Activated CD4-positive, CD25-positive, alpha-beta regulatory T cell treated with anti-CD3 and anti-CD28 coated beads, Interleukin-2, amount 50 U/mL, for 72 hours (primary cell): Measurements from ENCODE around the gene SOWAHC.
"Not testable (repeated sequence)": the region's sequence is repeated elsewhere in the genome, so short reads cannot be mapped to it uniquely, and the experiment has no call there.

Experiments
- DNase-seq: peaks from one replicate; pipeline ENCODE4 v3.0.0; 2021

Gene SOWAHC

GRCh38 chr2:109615637-109616144, 1.5 kb downstream of the SOWAHC start:
- no peak for DNase-seq

GRCh38 chr2:109616184-109616583, 2.0 kb downstream of the SOWAHC start:
- DNase-seq: no peak

DNA sequence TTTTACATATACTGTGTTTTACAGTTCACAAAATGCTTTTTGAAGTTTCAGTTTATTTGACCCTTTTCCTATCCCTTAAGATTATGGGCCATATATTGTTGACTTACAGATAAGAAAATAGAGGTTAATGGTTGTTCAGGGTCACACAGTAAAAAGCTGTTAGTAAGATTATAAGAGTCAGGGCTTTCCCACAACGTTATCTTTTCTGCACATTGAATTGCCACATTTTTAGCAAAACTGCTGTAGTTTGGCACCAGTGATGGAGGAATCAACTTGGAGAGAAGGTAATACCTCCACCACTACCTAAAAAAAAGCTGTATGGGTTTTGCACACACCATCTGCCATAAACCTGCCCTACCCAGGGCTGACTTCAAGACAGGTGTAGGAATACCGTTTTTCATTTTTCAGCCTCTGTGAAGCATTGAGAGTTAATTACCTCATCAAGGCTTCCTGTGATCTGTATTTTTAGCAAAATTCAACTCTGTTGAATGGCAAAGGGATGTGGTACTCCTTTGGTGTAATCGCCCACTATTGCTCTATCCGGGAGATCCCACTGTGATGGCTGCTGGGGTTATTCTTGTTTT, 5.0 kb downstream of the SOWAHC start:
- DNase-seq: no peak

DNA sequence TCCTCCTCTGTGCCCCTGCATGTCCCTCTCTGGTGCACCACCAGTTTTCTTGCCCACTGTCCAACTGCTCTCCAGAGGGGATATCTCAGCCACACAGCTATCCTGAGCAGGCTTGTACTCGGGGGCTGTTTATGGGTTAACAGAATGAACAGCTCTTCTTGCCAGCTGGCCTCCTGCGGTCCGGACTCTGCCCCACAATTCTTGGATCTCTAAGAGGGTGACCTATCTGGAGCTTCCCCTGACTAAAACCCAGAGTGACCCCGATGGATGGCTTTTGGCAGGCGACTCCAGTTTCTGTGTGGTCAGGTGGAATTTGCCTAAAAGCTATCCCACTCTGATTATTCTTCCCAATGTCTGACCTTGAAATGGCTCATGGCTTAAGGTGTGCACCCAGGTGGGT, 9.1 kb downstream of the SOWAHC start:
- no peak for DNase-seq

GRCh38 chr2:109623923-109624322, 9.8 kb downstream of the SOWAHC start:
- DNase-seq: no peak

DNA sequence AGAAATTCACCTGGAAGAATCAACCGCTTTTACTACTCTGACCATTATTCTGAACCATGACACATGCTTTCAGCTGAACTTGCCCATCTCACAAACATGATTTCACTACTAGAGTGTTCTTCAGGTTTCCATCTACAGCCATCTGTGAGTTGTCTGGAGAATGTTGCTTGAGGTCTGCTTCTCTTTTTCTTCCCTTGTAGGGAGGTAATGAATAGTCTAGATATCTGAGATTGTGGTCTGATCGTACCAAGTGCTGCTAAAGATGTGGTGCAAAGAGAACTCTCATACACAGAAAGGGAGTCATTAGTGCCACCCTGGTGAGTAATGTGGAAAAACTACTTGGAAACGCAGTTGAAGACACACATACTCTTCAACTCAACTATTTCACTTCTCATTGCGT, 10.2 kb downstream of the SOWAHC start:
- DNase-seq: no peak

DNA sequence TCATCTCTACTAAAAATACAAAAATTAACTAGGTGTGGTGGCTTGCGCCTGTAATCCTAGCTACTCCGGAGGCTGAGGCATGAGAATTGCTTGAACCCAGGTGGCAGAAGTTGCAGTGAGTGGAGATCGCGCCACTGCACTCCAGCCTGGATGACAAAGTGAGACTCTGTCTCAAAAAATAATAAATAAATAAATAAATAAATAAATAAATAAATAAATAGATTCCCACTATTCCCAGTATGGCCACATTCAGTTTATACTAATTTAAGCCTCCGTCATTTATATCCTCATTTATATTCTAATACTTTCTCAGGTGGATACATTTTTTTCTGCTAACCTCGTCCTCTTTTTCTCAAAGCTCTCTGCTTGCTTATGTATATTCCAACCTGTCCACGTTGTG, 14.2 kb downstream of the SOWAHC start:
- not testable (repeated sequence) for DNase-seq

- no peak for DNase-seq
These were observed 15.7 kb downstream of the SOWAHC start for GRCh38 chr2:109629867-109630266.

DNA sequence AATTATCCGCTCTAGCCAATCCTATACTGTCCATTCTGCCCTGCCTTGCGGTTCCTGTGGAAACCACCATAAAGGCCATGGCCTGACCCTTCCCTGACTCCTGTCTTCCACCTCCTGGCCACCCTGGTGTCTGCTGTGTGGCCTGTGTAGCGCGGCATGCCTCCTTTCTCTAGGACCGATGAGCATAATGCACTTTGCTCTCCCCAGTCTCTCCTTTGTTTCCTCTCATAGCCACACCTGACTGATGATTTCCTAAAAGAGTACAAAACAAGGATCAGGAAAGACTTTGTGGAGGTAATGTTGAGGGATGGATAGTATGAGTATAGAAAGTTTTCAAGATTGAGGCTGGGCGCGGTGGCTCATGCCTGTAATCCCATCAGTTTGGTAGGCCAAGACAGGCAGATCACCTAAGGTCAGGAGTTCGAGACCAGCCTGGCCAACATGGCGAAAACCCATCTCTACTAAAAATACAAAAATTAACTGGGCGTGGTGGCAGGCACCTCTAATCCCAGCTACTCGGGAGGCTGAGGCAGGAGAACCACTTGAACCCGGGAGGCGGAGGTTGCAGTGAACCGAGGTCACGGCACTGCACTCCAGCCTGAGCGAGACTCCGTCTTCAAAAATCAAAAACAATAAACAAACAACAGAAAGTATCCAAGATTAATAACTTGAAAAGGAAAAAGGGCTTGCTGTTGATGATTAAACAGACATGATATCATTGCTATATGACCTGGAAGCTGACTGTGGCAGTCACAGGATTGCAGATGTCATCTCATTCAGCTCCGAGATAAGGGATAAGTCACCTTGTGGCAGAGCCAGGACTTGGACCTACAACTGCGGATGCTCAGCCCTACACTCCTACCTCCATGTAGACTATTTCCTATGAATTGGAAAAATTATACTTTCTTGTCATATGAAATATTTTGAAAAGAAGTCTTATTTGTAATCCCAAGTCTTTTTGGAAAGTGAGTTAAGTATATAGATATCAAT, 16.6 kb downstream of the SOWAHC start:
- DNase-seq: no peak

- no peak for DNase-seq
These were observed 17.6 kb downstream of the SOWAHC start for GRCh38 chr2:109631741-109632140.

DNA sequence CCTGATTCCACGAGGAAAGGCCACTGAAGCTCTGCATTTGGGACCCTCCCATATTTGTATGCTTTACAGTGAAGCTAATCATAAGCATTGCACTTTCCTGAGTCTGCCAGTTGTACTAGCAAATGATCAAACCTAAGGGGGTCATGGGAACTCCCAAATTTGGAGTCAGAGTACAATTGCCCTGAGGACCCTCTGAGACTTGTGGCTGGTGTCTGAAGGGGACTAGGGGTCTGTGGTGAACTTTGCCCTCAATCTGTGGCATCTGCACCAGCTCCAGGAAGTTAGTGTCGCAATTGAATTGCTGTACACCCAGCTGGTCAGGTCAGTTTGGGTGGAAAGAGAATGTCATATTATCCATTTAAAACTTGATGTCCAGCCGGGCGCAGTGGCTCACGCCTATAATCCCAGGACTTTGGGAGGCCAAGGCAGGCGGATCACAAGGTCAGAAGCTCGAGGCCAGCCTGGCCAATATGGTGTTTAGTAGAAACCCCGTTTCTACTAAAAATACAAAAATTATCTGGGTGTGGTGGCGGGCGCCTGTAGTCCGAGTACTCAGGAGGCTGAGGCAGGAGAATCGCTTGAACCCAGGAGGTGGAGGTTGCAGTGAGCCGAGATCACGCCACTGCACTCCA, 18.1 kb downstream of the SOWAHC start:
- DNase-seq: no peak

DNA sequence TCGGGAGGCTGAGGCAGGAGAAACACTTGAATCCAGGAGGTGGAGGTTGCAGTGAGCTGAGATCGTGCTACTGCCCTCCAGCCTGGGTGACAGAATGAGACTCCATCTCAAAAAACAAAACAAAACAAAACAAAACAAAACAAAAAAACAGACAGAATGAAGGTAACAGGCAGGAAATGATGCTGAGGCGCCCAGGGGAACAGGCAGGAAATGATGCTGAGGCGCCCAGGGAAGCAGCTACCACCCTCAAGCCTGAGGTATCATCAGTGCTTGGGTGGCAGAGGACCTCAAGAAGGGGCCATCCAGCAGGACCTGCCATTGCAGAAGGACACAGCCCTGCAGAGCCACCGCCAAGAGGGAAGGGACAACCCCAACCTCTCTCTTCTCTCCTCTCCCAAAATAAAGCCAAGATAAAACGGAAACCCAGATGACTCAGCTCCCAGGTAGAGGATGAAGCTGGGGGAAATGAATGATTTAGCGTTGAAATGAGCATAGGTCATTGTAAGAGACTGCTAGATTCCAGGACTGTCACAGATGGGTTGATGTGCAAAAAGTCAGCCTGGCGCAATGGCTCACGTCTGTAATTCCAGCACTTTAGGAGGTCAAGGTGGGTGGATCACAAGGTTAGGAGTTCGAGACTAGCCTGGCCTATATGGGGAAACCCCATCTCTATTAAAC, 19.3 kb downstream of the SOWAHC start:
- DNase-seq: no peak

DNA sequence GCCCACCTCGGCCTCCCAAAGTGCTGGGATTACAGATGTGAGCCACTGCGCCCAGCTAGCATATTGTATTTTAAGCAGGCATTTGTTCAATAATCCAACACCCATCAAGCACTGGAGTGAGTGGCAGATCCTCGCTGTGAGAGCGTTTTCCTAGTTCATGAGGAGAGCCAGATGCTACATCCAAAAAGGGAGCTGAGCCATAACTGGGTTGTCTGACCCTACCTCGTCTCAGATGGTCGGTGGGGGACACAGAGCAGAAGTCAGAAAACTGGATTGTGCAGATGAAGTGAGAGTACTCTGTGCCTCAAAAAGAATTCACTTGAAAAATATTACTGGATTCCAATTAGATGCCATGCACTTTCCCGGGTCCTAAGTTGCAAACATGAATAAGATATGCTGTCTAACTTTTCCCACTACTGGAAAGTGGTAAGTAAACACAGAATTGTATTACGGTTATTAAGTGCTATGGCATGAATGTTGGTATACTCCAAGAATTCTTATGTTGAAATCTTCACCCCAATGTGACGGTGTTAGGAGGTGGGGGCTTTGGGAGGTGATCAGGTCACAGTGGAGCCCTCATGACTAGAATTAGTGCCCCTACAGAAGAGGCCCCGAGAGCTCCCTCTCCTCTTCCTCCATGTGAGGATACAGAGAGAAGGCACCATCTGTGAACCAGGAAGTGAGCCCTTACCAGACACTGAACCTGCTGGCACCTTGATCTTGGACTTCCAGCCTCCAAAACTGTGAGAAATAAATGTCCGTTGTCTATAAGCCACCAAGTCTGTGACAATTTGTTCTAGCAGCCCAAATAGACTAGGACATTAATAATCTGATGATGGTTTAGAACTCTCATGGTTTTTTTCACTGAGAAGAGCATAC, 21.5 kb downstream of the SOWAHC start:
- no peak for DNase-seq

- no peak for DNase-seq
These were observed 22.2 kb downstream of the SOWAHC start for GRCh38 chr2:109636317-109636716.

DNA sequence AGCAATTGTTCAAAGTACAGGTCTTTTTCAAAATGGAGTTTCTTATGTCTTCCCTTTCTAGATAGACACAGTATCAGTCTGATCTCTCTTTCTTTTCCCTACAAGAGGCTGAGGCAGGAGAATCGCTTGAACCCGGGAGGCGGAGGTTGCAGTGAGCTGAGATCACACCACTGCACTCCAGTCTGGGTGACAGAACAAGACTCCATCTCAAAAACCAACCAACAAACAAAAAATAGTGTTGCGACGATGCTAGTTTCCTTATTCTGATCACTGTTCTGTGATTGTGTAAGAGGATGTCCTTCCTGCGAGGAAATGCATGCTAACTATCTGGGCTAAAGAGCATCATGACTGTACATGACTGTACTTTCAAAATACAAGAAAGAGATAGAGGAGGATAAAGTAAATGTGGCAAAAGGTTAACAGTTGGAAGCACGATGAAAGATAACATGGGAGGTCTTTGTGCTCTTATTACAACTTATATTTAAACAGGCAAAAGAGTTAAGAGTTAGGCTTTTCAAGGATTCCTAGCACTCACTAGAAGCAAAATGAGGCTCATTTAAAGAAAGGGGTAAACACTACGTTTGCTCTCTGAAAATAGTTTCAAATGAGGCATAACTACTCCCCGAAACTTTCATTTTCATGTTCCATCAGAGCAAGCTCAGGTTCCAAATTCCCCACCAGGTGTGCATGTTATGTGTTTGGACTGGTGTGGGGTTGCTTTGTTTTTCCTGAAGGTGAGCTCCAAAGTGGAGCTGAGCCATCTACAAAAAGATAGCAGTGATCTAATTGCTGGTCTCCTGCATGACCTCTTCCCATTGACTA, 23.8 kb downstream of the SOWAHC start:
- DNase-seq: no peak

- DNase-seq: no peak
These were observed 24.6 kb downstream of the SOWAHC start for GRCh38 chr2:109638795-109639194.

- not testable (repeated sequence) for DNase-seq
These were observed 25.8 kb downstream of the SOWAHC start for GRCh38 chr2:109640000-109640399.

DNA sequence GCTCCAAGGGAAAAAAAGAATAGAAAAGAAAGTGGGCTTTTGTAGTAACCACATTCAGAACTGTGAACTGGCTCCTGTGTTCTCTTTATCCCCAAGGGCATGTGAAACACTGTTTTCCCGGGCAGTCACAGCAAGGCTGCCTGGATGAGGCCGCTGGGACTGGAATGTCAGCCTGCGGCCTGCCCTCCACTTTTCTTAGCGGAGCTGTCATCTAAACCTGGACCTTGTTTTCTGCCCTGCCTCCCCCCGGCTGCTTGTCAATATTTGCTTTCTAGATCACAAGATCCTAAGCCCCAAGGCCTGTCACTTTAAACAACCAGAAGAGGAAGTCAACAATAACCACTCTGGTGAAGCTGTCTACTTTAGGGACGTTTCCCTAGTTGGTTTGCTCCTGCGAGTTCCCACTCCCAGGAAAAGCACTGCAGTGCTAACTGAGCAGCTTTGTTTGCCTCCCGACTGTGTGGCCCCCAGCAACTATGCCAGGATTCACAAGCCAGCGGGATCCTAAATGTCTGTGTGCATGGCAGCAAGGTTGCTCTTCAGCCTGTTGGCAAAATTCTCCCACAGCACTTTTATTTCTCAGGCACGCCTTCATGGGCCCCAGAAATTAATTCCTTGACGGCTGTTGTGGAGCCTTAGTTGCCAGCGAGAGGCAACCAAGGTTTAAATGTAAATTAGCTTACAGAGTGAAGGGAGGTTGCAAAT, 30.6 kb downstream of the SOWAHC start:
- DNase-seq: no peak

DNA sequence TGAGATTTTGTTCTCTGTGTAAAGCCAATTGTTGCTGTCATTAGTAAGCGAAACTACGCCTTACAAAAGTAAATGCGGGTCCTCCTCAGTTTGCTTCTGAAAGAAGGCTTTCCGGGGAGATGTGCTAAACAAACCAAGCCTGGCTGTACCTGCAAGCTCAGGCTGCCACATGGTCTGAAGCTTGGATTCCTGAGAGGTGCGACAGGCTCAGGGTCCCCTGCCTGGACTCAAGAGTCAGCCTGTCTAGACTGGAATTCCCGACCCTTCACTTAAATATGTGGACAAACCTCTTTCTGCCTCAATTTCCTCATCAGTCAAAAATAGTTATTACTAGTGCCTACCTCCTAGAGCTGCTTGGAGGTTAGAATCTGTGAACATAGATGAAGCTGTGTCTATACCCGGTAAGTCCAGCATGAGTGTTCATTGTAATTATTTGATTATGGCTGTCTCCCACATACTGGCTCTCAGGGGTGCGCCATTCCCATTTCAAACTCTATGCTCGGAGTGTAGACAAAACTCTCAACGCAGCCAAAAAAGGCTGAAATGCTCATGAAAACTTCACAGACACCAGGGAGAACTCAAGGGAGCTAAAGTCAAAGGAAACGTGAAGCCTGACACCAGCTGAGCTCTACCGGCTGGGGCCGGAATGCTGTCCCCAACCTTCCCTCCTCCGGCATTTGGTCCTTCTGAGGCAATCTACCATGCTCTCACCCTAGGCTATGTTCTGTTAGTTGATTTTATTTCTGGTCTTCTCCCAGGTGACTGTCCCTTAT, 31.4 kb downstream of the SOWAHC start:
- no peak for DNase-seq

- no peak for DNase-seq
These were observed 32.8 kb downstream of the SOWAHC start for GRCh38 chr2:109646961-109647360.
